Astrocyte (in vitro differentiated cells and primary cell): ENCODE data around the gene SMIM45.

Experiments used
- DNase-seq: peaks from one replicate; pipeline ENCODE4 v3.0.0-alpha.2; 2010; ENCODE audit warnings: low read depth
- FAIRE-seq: peaks from 2 replicates; lab custom pipeline; 2011; peaks lifted over from hg19 to GRCh38; lab: Jason Lieb, UNC
- H2AFZ ChIP-seq: 2 replicates; pipeline ENCODE4 v1.6.0; 2012; ENCODE audit warnings: low read depth, low read length, inconsistent platforms
- H3K27ac ChIP-seq: 2 replicates; pipeline ENCODE4 v1.5.1; 2011; ENCODE audit warnings: low read depth, low read length, inconsistent platforms
- H3K27me3 ChIP-seq: 2 replicates; pipeline ENCODE4 v1.6.0; 2011; ENCODE audit warnings: low read length, inconsistent platforms; ENCODE audit not compliant: insufficient read depth
- H3K36me3 ChIP-seq: 2 replicates; pipeline ENCODE4 v1.5.1; 2011; ENCODE audit warnings: low read length, inconsistent platforms; ENCODE audit not compliant: insufficient read depth
- H3K4me1 ChIP-seq: 2 replicates; pipeline ENCODE4 v1.5.1; 2011; ENCODE audit warnings: low read length, inconsistent platforms; ENCODE audit not compliant: insufficient read depth
- H3K4me2 ChIP-seq: 2 replicates; pipeline ENCODE4 v1.6.0; 2012; ENCODE audit warnings: low read length, inconsistent platforms
- H3K4me3 ChIP-seq: 2 replicates; pipeline ENCODE4 v1.5.1; 2011; ENCODE audit warnings: low read depth, mild to moderate bottlenecking, low read length, inconsistent platforms; ENCODE audit not compliant: insufficient read depth
- H3K79me2 ChIP-seq: 2 replicates; pipeline ENCODE4 v1.6.0; 2012; ENCODE audit warnings: mild to moderate bottlenecking, low read length, inconsistent platforms; ENCODE audit not compliant: insufficient read depth
- H3K9ac ChIP-seq: 2 replicates; pipeline ENCODE4 v1.6.0; 2012; ENCODE audit warnings: mild to moderate bottlenecking, low read length, inconsistent platforms
- H3K9me3 ChIP-seq: 2 replicates; pipeline ENCODE4 v1.5.1; 2012; ENCODE audit warnings: low read depth, mild to moderate bottlenecking, low read length, inconsistent platforms; ENCODE audit not compliant: insufficient read depth
- H4K20me1 ChIP-seq: 2 replicates; pipeline ENCODE4 v1.6.0; 2012; ENCODE audit warnings: low read length, inconsistent platforms; ENCODE audit not compliant: insufficient read depth
- H3K27ac Mint-ChIP-seq: one replicate; pipeline ENCODE4 v1.8.0; 2021; ENCODE audit warnings: mild to moderate bottlenecking, mixed read lengths; ENCODE audit not compliant: unreplicated experiment
- H3K27me3 Mint-ChIP-seq: one replicate; pipeline ENCODE4 v1.8.0; 2021; ENCODE audit warnings: low read depth, mixed read lengths; ENCODE audit not compliant: unreplicated experiment
- H3K36me3 Mint-ChIP-seq: one replicate; pipeline ENCODE4 v1.8.0; 2021; ENCODE audit warnings: low read depth, mixed read lengths; ENCODE audit not compliant: unreplicated experiment
- H3K4me1 Mint-ChIP-seq: one replicate; pipeline ENCODE4 v1.8.0; 2021; ENCODE audit warnings: low read depth, mixed read lengths; ENCODE audit not compliant: unreplicated experiment
- H3K4me3 Mint-ChIP-seq: one replicate; pipeline ENCODE4 v1.8.0; 2021; ENCODE audit warnings: mild to moderate bottlenecking, moderate library complexity, mixed read lengths; ENCODE audit not compliant: unreplicated experiment
- H3K9me3 Mint-ChIP-seq: one replicate; pipeline ENCODE4 v1.8.0; 2021; ENCODE audit warnings: mild to moderate bottlenecking, mixed read lengths; ENCODE audit not compliant: unreplicated experiment
- EZH2 ChIP-seq: IDR thresholded peaks from 2 replicates; pipeline ENCODE4 v1.6.1; 2012; ENCODE audit warnings: mild to moderate bottlenecking, low read length, inconsistent platforms; ENCODE audit not compliant: insufficient read depth
- TF ChIP-seq, protein P1 (sequence below): IDR thresholded peaks from 2 replicates; pipeline ENCODE4 v1.5.1; 2011; ENCODE audit warnings: low read depth, mild to moderate bottlenecking, inconsistent platforms, low read length, moderate library complexity; ENCODE audit not compliant: insufficient read depth

The SMIM45 gene

DNA sequence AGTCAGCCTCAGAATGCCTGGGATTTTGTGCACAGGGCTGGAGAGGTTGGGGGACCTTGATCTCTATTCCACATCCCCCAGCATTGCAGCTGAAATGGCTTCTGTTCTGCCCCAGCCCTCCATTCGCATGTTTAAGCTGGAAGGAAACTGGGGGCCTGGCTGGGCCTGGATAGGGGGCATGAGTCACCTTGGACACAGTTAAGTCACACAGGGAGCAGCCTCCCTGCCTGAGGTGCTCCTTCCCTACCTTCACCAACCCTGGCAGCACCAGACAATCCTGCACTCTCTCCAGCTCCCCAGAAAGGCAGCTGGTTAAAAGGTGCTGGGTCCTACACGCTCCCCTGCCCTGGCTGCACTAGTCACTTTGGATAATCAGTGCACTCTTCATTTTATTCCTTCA, 763 bp downstream of the SMIM45 start:
- no peaks in the 10 kb centered on the region for H3K36me3 Mint-ChIP-seq
- H3K27me3 Mint-ChIP-seq, result peaks cover 6% of the 10 kb centered on the region
- H3K4me3 ChIP-seq, result no peak overlapping the region
- no peak overlapping the region for H3K9ac ChIP-seq
- H4K20me1 ChIP-seq, result no peaks in the 10 kb centered on the region
- no peak overlapping the region for H2AFZ ChIP-seq
- no peak for DNase-seq
- H3K79me2 ChIP-seq, result no peaks in the 10 kb centered on the region
- no peaks in the 10 kb centered on the region for H3K36me3 ChIP-seq
- peaks cover 2% of the 10 kb centered on the region for H3K9me3 Mint-ChIP-seq
- H3K4me3 Mint-ChIP-seq, result no peak overlapping the region
- TF ChIP-seq, protein P1, sequence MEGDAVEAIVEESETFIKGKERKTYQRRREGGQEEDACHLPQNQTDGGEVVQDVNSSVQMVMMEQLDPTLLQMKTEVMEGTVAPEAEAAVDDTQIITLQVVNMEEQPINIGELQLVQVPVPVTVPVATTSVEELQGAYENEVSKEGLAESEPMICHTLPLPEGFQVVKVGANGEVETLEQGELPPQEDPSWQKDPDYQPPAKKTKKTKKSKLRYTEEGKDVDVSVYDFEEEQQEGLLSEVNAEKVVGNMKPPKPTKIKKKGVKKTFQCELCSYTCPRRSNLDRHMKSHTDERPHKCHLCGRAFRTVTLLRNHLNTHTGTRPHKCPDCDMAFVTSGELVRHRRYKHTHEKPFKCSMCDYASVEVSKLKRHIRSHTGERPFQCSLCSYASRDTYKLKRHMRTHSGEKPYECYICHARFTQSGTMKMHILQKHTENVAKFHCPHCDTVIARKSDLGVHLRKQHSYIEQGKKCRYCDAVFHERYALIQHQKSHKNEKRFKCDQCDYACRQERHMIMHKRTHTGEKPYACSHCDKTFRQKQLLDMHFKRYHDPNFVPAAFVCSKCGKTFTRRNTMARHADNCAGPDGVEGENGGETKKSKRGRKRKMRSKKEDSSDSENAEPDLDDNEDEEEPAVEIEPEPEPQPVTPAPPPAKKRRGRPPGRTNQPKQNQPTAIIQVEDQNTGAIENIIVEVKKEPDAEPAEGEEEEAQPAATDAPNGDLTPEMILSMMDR, result no peak
- no peak for TF ChIP-seq EZH2
- H3K27ac ChIP-seq, result no peak overlapping the region
- no peaks in the 10 kb centered on the region for H3K4me1 Mint-ChIP-seq
- H3K27me3 ChIP-seq, result no peaks in the 10 kb centered on the region
- H3K4me1 ChIP-seq, result no peaks in the 10 kb centered on the region
- H3K4me2 ChIP-seq, result no peak overlapping the region
- no peak overlapping the region for H3K27ac Mint-ChIP-seq
- FAIRE-seq, result no peak
- H3K9me3 ChIP-seq, result no peaks in the 10 kb centered on the region

GRCh38 chr22:41957941-41958556, 6.1 kb downstream of the SMIM45 start:
- H2AFZ ChIP-seq, result peak overlapping the region; percentile 57
- peak overlapping the region; percentile 61 for H3K4me2 ChIP-seq
- H3K4me3 Mint-ChIP-seq, result no peak overlapping the region

More at GRCh38 chr22:41957941-41958556, 6.1 kb downstream of the SMIM45 start:
- no peak overlapping the region for H3K4me3 ChIP-seq
- H3K27me3 ChIP-seq, result no peaks in the 10 kb centered on the region
- H3K27me3 Mint-ChIP-seq, result peaks cover 8% of the 10 kb centered on the region
- no peaks in the 10 kb centered on the region for H4K20me1 ChIP-seq
- H3K9me3 ChIP-seq, result no peaks in the 10 kb centered on the region
- TF ChIP-seq EZH2, result no peak
- TF ChIP-seq, protein P1, result no peak
- FAIRE-seq (no peak), DNase-seq (no peak)
- no peak overlapping the region for H3K27ac ChIP-seq
- no peaks in the 10 kb centered on the region for H3K36me3 Mint-ChIP-seq
- H3K9me3 Mint-ChIP-seq, result no peaks in the 10 kb centered on the region
- peaks cover 2% of the 10 kb centered on the region for H3K4me1 ChIP-seq
- no peaks in the 10 kb centered on the region for H3K79me2 ChIP-seq
- H3K27ac Mint-ChIP-seq, result no peak overlapping the region
- no peaks in the 10 kb centered on the region for H3K4me1 Mint-ChIP-seq
- H3K9ac ChIP-seq, result no peak overlapping the region
- no peaks in the 10 kb centered on the region for H3K36me3 ChIP-seq
